GM12878 (cell line): ENCODE results near the gene MOGAT2.

Experiments
- CTCF ChIP-seq, 3 experiments: IDR thresholded peaks in 2 of 3; conservative IDR thresholded peaks in 1 of 3; 2 replicates each; pipeline ENCODE4 v1.5.1; 2011; ENCODE audit warnings: low read depth in 3 of 3, low read length in 3 of 3, mild to moderate bottlenecking in 3 of 3, control low read depth in 2 of 3, moderate library complexity in 2 of 3, inconsistent platforms in 1 of 3, mixed read lengths in 1 of 3; ENCODE audit not compliant: control insufficient read depth in 2 of 3, insufficient read depth in 1 of 3; ENCODE audit errors: extremely low read depth in 1 of 3
- HDAC2 ChIP-seq: fragments of 200-600 bp; sonication (generic); IDR thresholded peaks from 2 replicates; pipeline ENCODE4 v1.6.1; 2017
- MTA3 ChIP-seq: IDR thresholded peaks from 2 replicates; pipeline ENCODE4 v1.6.1; 2012; ENCODE audit warnings: low read length, inconsistent platforms, borderline replicate concordance
- NFIC ChIP-seq: IDR thresholded peaks from 2 replicates; pipeline ENCODE4 v1.6.1; 2012; ENCODE audit warnings: low read depth, mild to moderate bottlenecking, inconsistent platforms, low read length, moderate library complexity
- NFYB ChIP-seq: IDR thresholded peaks from 2 replicates; pipeline ENCODE4 v1.6.1; 2011; ENCODE audit warnings: low read depth, mild to moderate bottlenecking, low read length, improper control_type of control experiment, moderate library complexity; ENCODE audit not compliant: insufficient read depth
- POLR2A ChIP-seq: IDR thresholded peaks from 2 replicates; pipeline ENCODE4 v1.6.1; 2011; ENCODE audit warnings: low read depth, mild to moderate bottlenecking, low read length
- POLR2AphosphoS5 ChIP-seq: IDR thresholded peaks from 2 replicates; pipeline ENCODE4 v1.6.1; 2011; ENCODE audit warnings: mild to moderate bottlenecking, low read length, inconsistent platforms
- RELA ChIP-seq: fragments of 450-650 bp; IDR thresholded peaks from 2 replicates; pipeline ENCODE4 v1.8.0; 2014; ENCODE audit warnings: borderline replicate concordance; ENCODE audit not compliant: partially characterized antibody
- SP1 ChIP-seq: IDR thresholded peaks from one replicate; pipeline ENCODE4 v1.6.1; 2011; ENCODE audit warnings: low read depth, low read length
- TAF1 ChIP-seq: IDR thresholded peaks from 2 replicates; pipeline ENCODE4 v1.6.1; 2011; ENCODE audit warnings: mild to moderate bottlenecking, low read depth, low read length, borderline replicate concordance

- TF ChIP-seq NFYB = no peak
- TF ChIP-seq CTCF (IDR thresholded peaks at IDR 0.05 in 2 of 3, conservative IDR thresholded peaks at IDR 0.05 in 1 of 3; ENCODE audit: control insufficient read depth in 2 of 3, extremely low read depth in 1 of 3, insufficient read depth in 1 of 3, low read depth in 3 of 3, low read length in 3 of 3) = no peak
- no peak for TF ChIP-seq TAF1
- TF ChIP-seq POLR2AphosphoS5 = no peak
- no peak for TF ChIP-seq MTA3
- TF ChIP-seq RELA = no peak
- TF ChIP-seq HDAC2 = no peak
- TF ChIP-seq NFIC = no peak
- TF ChIP-seq SP1 = no peak
- TF ChIP-seq POLR2A = no peak
Observed at GRCh38 chr11:75760243-75760642, 42.6 kb downstream of the MOGAT2 start.
